ENCODE results near the gene LPP.
A peak's percentile ranks its signal among the peaks of the same experiment; 100 is the strongest.

The LPP gene

GRCh38 chr3:188508454-188508853 lies 354.5 kb downstream of the LPP start:
- no peak overlapping the region for H3K4me3 ChIP-seq (ENCODE audit: low read depth, low read length)
- in situ Hi-C loops (cut with HindIII; ENCODE audit: low sequenced_read_pairs) = loop anchor here (25.0 kb wide), 1 partner anchor 771 kb away; the partner anchor contains the start of gene BCL6
- TF ChIP-seq CTCF (IDR thresholded peaks at IDR 0.05; ENCODE audit: low read depth, low read length, missing control alignments) = no peak
- DNase-seq (ENCODE audit: low read depth) = no peak

GRCh38 chr3:188509316-188509715 lies 355.4 kb downstream of the LPP start:
- H3K4me3 ChIP-seq (ENCODE audit: low read depth, low read length) = no peak overlapping the region
- in situ Hi-C loops (cut with HindIII; ENCODE audit: low sequenced_read_pairs) = loop anchor here (25.0 kb wide), 1 partner anchor 772 kb away; the partner anchor contains the start of gene BCL6
- no peak for DNase-seq (ENCODE audit: low read depth)
- TF ChIP-seq CTCF (IDR thresholded peaks at IDR 0.05; ENCODE audit: low read depth, low read length, missing control alignments) = no peak

- in situ Hi-C loops (cut with HindIII; ENCODE audit: low sequenced_read_pairs) = loop anchor here (25.0 kb wide), 1 partner anchor 773 kb away; the partner anchor contains the start of gene BCL6
- TF ChIP-seq CTCF (IDR thresholded peaks at IDR 0.05; ENCODE audit: low read depth, low read length, missing control alignments) = no peak
- peak; percentile 76 for DNase-seq (ENCODE audit: low read depth)
- no peak overlapping the region for H3K4me3 ChIP-seq (ENCODE audit: low read depth, low read length)
Measured at GRCh38 chr3:188510366-188510765, 356.4 kb downstream of the LPP start.

- no peak overlapping the region for H3K4me3 ChIP-seq (ENCODE audit: low read depth, low read length)
- TF ChIP-seq CTCF (IDR thresholded peaks at IDR 0.05; ENCODE audit: low read depth, low read length, missing control alignments) = no peak
- no peak for DNase-seq (ENCODE audit: low read depth)
- in situ Hi-C loops (cut with HindIII; ENCODE audit: low sequenced_read_pairs) = loop anchor here (25.0 kb wide), 1 partner anchor 776 kb away; the partner anchor contains the start of gene BCL6
Measured at GRCh38 chr3:188513662-188514328, 359.8 kb downstream of the LPP start.

GRCh38 chr3:188516515-188516914 lies 362.6 kb downstream of the LPP start:
- TF ChIP-seq CTCF (IDR thresholded peaks at IDR 0.05; ENCODE audit: low read depth, low read length, missing control alignments) = no peak
- H3K4me3 ChIP-seq (ENCODE audit: low read depth, low read length) = no peak overlapping the region
- in situ Hi-C loops (cut with HindIII; ENCODE audit: low sequenced_read_pairs) = loop anchor here (25.0 kb wide), 1 partner anchor 779 kb away; the partner anchor contains the start of gene BCL6
- no peak for DNase-seq (ENCODE audit: low read depth)

- no peak for DNase-seq (ENCODE audit: low read depth)
- H3K4me3 ChIP-seq (ENCODE audit: low read depth, low read length) = no peak overlapping the region
- in situ Hi-C loops (cut with HindIII; ENCODE audit: low sequenced_read_pairs) = loop anchor here (25.0 kb wide), 1 partner anchor 781 kb away; the partner anchor contains the start of gene BCL6
- TF ChIP-seq CTCF (IDR thresholded peaks at IDR 0.05; ENCODE audit: low read depth, low read length, missing control alignments) = no peak
Measured at GRCh38 chr3:188518416-188518815, 364.5 kb downstream of the LPP start.
